GM23248 (cell line): ENCODE results near the gene ASCL2.

Experiments
- EZH2 ChIP-seq: fragments of 200-600 bp; sonication (generic); IDR thresholded peaks from 2 replicates; pipeline ENCODE4 v1.6.1; 2018; ENCODE audit warnings: antibody characterized with exemption, mild to moderate bottlenecking; ENCODE audit not compliant: insufficient read depth, poor library complexity, severe bottlenecking
- EZH2phosphoT487 ChIP-seq: fragments of 200-600 bp; sonication (generic); IDR thresholded peaks from 2 replicates; pipeline ENCODE4 v1.6.1; 2018; ENCODE audit warnings: antibody characterized with exemption, moderate library complexity, mild to moderate bottlenecking, low read depth; ENCODE audit not compliant: insufficient read depth

DNA sequence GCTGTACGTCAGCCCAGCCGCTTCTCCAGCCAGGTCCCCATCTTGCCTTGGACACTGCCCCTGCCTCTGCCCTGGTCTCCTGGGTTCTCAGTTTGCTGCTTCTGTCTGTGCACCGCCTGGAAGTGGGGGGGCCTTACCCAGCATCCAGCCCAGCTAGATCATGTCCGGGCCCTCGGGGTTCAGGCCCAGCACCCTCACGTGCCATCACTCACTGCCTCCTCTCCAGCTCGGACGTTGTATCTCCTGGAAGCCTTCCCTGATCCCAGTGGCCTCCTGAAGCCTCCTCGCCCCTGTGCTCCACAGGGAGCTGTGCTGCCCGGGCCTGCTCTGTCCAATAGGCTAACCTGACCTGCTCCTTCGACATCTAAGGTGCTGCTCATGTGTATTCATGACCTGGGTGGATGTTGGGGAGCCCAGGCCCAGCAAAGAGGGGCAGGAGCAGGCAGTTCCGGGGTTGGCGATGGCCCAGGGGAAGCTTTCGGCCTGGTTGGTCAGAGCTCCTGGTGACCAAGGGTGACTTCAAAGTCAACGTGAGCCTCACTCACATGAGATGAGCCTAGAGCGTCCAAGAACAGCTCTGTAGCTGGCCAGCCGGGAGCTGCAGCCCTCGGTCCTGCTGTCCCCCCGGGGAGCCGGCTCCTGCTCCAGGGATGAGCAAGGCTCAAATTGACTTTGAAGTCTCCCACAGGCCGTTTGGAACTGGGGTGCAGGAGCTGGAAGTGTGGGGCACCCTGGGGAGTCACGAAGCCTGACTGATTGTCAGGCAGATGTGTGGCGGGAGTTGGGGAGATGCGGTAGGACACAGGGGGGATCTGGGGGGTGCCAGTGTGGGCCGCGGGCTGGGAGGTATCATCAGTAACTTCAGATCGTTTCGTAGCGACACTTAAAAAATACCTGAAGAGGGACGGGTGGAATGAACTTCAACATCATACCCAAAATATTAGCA is 5.2 kb upstream of the ASCL2 start:
- TF ChIP-seq EZH2phosphoT487: no peak
- no peak for TF ChIP-seq EZH2
